ENCODE data around the gene TCTN2. TPM values are rescaled to one million over a fixed set of nuclear protein-coding genes. Genes with fewer than 3 reads are reported as not detected.

TCTN2 gene
- total RNA-seq, 4 donors from 2014 or later, result 1.2 to 9.1 (median 4.3) TPM

DNA sequence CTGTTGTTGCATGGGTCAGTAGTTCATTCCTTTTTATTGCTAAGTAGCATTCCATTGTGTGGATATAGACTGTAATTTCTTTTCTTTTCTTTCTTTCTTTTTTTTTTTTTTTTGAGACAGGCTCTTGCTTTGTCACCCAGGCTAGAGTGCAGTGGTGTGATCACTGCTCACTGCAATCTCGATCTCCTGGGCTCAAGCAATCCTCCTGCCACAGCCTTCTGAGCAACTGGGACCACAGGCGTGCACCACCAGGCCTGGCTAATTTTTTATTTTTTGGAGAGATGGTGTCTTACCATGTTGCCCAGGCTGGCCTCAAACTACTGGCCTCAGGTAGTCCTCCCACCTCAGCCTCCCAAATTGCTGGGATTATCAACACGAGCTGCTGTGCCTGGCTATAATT, 46.4 kb downstream of the TCTN2 start:
- Histone ChIP-seq H3K4me3 (no peak overlapping the region), H3K4me1 (peaks cover 0 to 30% (median 4%) of the 10 kb centered on the region in 4 donors), H3K27me3 (no peaks in the 10 kb centered on the region), H3K9me3 (no peaks in the 10 kb centered on the region), H3K27ac (no peak overlapping the region), H3K36me3 (peaks cover 0 to 32% (median 0%) of the 10 kb centered on the region in 3 donors)
- no peak for TF ChIP-seq POLR2A (IDR thresholded peaks at IDR 0.05)
- TF ChIP-seq CTCF (IDR thresholded peaks at IDR 0.05), result no peak
- no peak for DNase-seq

GRCh38 chr12:123720141-123720814, 49.4 kb downstream of the TCTN2 start:
- Histone ChIP-seq H3K4me1 (peaks cover 0 to 6% (median 0%) of the 10 kb centered on the region in 4 donors), H3K9me3 (no peaks in the 10 kb centered on the region), H3K27me3 (no peaks in the 10 kb centered on the region), H3K27ac (no peak overlapping the region), H3K4me3 (no peak overlapping the region), H3K36me3 (peaks cover 0 to 61% (median 0%) of the 10 kb centered on the region in 3 donors)
- TF ChIP-seq POLR2A (IDR thresholded peaks at IDR 0.05) (no peak), CTCF (IDR thresholded peaks at IDR 0.05) (no peak)
- no peak for DNase-seq

DNA sequence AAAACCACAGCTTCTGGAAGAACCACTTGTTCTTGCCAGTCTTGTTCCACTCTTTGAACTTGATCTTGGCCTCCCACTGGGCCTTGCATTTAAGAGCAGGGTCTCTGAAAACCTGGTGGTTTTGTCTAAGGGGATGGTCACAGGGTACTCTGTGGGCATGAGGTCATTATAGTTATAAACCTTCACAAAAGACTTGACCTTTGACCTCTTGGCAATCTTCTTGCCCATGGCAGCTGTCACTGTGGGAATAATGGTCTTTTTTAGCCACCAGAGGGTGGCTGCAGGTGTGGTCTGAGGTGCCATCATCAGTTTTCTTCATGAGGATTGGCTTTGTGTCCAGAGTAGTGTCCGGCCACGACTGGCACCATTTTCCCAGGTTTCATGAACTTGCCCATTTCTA, 50.3 kb downstream of the TCTN2 start:
- TF ChIP-seq POLR2A (IDR thresholded peaks at IDR 0.05) (no peak), CTCF (IDR thresholded peaks at IDR 0.05) (no peak)
- peaks cover 0 to 6% (median 0%) of the 10 kb centered on the region in 4 donors for H3K4me1 ChIP-seq
- no peak overlapping the region for H3K27ac ChIP-seq
- no peaks in the 10 kb centered on the region for H3K27me3 ChIP-seq
- peaks cover 0 to 71% (median 0%) of the 10 kb centered on the region in 3 donors for H3K36me3 ChIP-seq
- no peaks in the 10 kb centered on the region for H3K9me3 ChIP-seq
- no peak overlapping the region for H3K4me3 ChIP-seq
- DNase-seq, result no peak

GRCh38 chr12:123723011-123723410, 52.1 kb downstream of the TCTN2 start:
- DNase-seq, result no peak
- peaks cover 0 to 89% (median 0%) of the 10 kb centered on the region in 3 donors for H3K36me3 ChIP-seq
- no peak overlapping the region for H3K4me3 ChIP-seq
- no peaks in the 10 kb centered on the region for H3K9me3 ChIP-seq
- TF ChIP-seq CTCF (IDR thresholded peaks at IDR 0.05), result no peak
- no peak for TF ChIP-seq POLR2A (IDR thresholded peaks at IDR 0.05)
- H3K27ac ChIP-seq, result no peak overlapping the region
- H3K27me3 ChIP-seq, result no peaks in the 10 kb centered on the region
- peaks cover 0 to 6% (median 0%) of the 10 kb centered on the region in 4 donors for H3K4me1 ChIP-seq

- DNase-seq, result no peak
- no peaks in the 10 kb centered on the region for H3K27me3 ChIP-seq
- H3K36me3 ChIP-seq, result peaks cover 0 to 96% (median 0%) of the 10 kb centered on the region in 3 donors
- no peaks in the 10 kb centered on the region for H3K9me3 ChIP-seq
- H3K4me1 ChIP-seq, result peaks cover 0 to 6% (median 0%) of the 10 kb centered on the region in 4 donors
- H3K4me3 ChIP-seq, result no peak overlapping the region
- TF ChIP-seq CTCF (IDR thresholded peaks at IDR 0.05) (no peak), POLR2A (IDR thresholded peaks at IDR 0.05) (no peak)
- no peak overlapping the region for H3K27ac ChIP-seq
Observed at GRCh38 chr12:123723765-123724164, 52.9 kb downstream of the TCTN2 start.

Data from Peyer's patch (tissue), 4 donors.